Neural cell (in vitro differentiated cells): Measurements from ENCODE around the gene PLEKHM1. TPM values are rescaled to one million over a fixed set of nuclear protein-coding genes. Genes with fewer than 3 reads are reported as not detected.

Experiments used
- H2AFZ ChIP-seq: fragments of 200-600, 300-800 bp; sonication (generic), shearing (Covaris generic); 2 replicates; pipeline ENCODE4 v1.6.0; 2014; ENCODE audit warnings: low read depth, mild to moderate bottlenecking, antibody characterized with exemption, low read length, moderate library complexity
- H3F3A ChIP-seq: fragments of 200-600 bp; shearing (Covaris generic); 2 replicates; pipeline ENCODE4 v1.6.1; 2016; ENCODE audit warnings: mild to moderate bottlenecking, moderate library complexity, mixed read lengths, antibody characterized with exemption, low read length; ENCODE audit not compliant: insufficient read depth, poor library complexity, severe bottlenecking
- H3K27ac ChIP-seq: fragments of 200-600, 300-800 bp; sonication (generic), shearing (Covaris generic); 2 replicates; pipeline ENCODE4 v1.5.1; 2014; ENCODE audit warnings: mild to moderate bottlenecking, low read length, moderate library complexity
- H3K27me3 ChIP-seq: fragments of 300-800, 200-600 bp; sonication (generic), shearing (Covaris generic); 2 replicates; pipeline ENCODE4 v1.6.0; 2014; ENCODE audit warnings: mild to moderate bottlenecking, low read depth, low read length, moderate library complexity; ENCODE audit not compliant: insufficient read depth
- H3K36me3 ChIP-seq: fragments of 300-800, 200-600 bp; sonication (generic), shearing (Covaris generic); 2 replicates; pipeline ENCODE4 v1.5.1; 2014; ENCODE audit warnings: mild to moderate bottlenecking, antibody characterized with exemption, low read length, moderate library complexity; ENCODE audit not compliant: insufficient read depth
- H3K4me2 ChIP-seq: fragments of 300-800, 200-600 bp; sonication (generic), shearing (Covaris generic); 2 replicates; pipeline ENCODE4 v1.6.0; 2014; ENCODE audit warnings: mild to moderate bottlenecking, low read length
- H3K4me3 ChIP-seq: fragments of 300-800, 200-600 bp; sonication (generic), shearing (Covaris generic); 2 replicates; pipeline ENCODE4 v1.5.1; 2014; ENCODE audit warnings: mild to moderate bottlenecking, low read length, moderate library complexity
- H3K79me2 ChIP-seq: fragments of 200-600 bp; shearing (Covaris generic); replicated peaks from 2 replicates; pipeline ENCODE4 v1.6.0; 2014; ENCODE audit warnings: mild to moderate bottlenecking, low read length, moderate library complexity; ENCODE audit not compliant: insufficient read depth
- H3K9ac ChIP-seq: fragments of 300-800, 200-600 bp; sonication (generic), shearing (Covaris generic); 2 replicates; pipeline ENCODE4 v1.6.1; 2016; ENCODE audit warnings: mild to moderate bottlenecking, low read length, mixed read lengths
- H3K9me2 ChIP-seq: fragments of 200-600 bp; shearing (Covaris generic); 2 replicates; pipeline ENCODE4 v1.6.1; 2016; ENCODE audit warnings: mild to moderate bottlenecking, low read length, mixed read lengths; ENCODE audit not compliant: insufficient read depth
- H3K9me3 ChIP-seq: fragments of 200-600, 300-800 bp; sonication (generic), shearing (Covaris generic); 2 replicates; pipeline ENCODE4 v1.6.1; 2016; ENCODE audit warnings: mild to moderate bottlenecking, mixed run types, low read length, moderate library complexity, mixed read lengths
- H4K20me1 ChIP-seq: fragments of 200-600 bp; shearing (Covaris generic); 2 replicates; pipeline ENCODE4 v1.6.1; 2016; ENCODE audit warnings: mild to moderate bottlenecking, mixed run types; ENCODE audit not compliant: insufficient read depth
- CTCF ChIP-seq: fragments of 450-650 bp; IDR thresholded peaks from 2 replicates; pipeline ENCODE4 v1.5.1; 2014; ENCODE audit warnings: antibody characterized with exemption, mild to moderate bottlenecking, moderate library complexity; ENCODE audit not compliant: poor library complexity, severe bottlenecking
- EP300 ChIP-seq: fragments of 450-650 bp; conservative IDR thresholded peaks from 2 replicates; pipeline ENCODE4 v1.6.1; 2014; ENCODE audit warnings: antibody characterized with exemption, mild to moderate bottlenecking, moderate library complexity; ENCODE audit not compliant: poor library complexity, severe bottlenecking
- EZH2 ChIP-seq: fragments of 200-600, 300-800 bp; shearing (Covaris generic), sonication (generic); IDR thresholded peaks from 2 replicates; pipeline ENCODE4 v1.6.1; 2014; ENCODE audit warnings: antibody characterized with exemption, low read length, borderline replicate concordance, mild to moderate bottlenecking; ENCODE audit not compliant: insufficient read depth, poor library complexity, severe bottlenecking
- MXI1 ChIP-seq: fragments of 450-650 bp; conservative IDR thresholded peaks from 2 replicates; pipeline ENCODE4 v1.6.1; 2014; ENCODE audit warnings: antibody characterized with exemption, mild to moderate bottlenecking; ENCODE audit not compliant: poor library complexity, severe bottlenecking
- RAD21 ChIP-seq: fragments of 450-650 bp; conservative IDR thresholded peaks from 2 replicates; pipeline ENCODE4 v1.6.1; 2014; ENCODE audit warnings: antibody characterized with exemption, mild to moderate bottlenecking, moderate library complexity
- SMC3 ChIP-seq: fragments of 450-650 bp; conservative IDR thresholded peaks from 2 replicates; pipeline ENCODE4 v1.6.1; 2014; ENCODE audit warnings: antibody characterized with exemption, mild to moderate bottlenecking, moderate library complexity; ENCODE audit not compliant: poor library complexity
- polyA plus RNA-seq: library from polyadenylated mRNA; depleted of rRNA; stranded (reverse); fragments of >200 nt; gene quantifications from 2 replicates; pipeline ENCODE4 v1.2.3, GENCODE V29; 2014

Gene PLEKHM1
- polyA plus RNA-seq, 1 donor from 2014 or later: 3.1 TPM

- no peak for TF ChIP-seq MXI1
- no peak for TF ChIP-seq RAD21
- no peak for TF ChIP-seq EP300
These were observed 57.9 kb downstream of the PLEKHM1 start, which contains the start of gene ARHGAP27 (continued) for GRCh38 chr17:45432405-45433158.

GRCh38 chr17:45431531-45432404 is 58.8 kb downstream of the PLEKHM1 start:
- peak; percentile 54 for TF ChIP-seq EZH2
- no peak for TF ChIP-seq SMC3
- H3K27me3 ChIP-seq: peaks cover 66% of the 10 kb centered on the region

GRCh38 chr17:45430738-45431530 is 59.6 kb downstream of the PLEKHM1 start:
- Histone ChIP-seq H2AFZ (no peak overlapping the region), H3K9ac (no peak overlapping the region), H4K20me1 (no peaks in the 10 kb centered on the region), H3K27me3 (peaks cover 73% of the 10 kb centered on the region), H3K9me2 (no peaks in the 10 kb centered on the region), H3K9me3 (no peaks in the 10 kb centered on the region), H3K36me3 (no peaks in the 10 kb centered on the region), H3F3A (no peaks in the 10 kb centered on the region), H3K79me2 (no peaks in the 10 kb centered on the region), H3K4me2 (no peak overlapping the region), H3K4me3 (peak overlapping the region; percentile 56), H3K27ac (no peak overlapping the region)
- peak; percentile 24 for TF ChIP-seq EZH2
- no peak for TF ChIP-seq CTCF

More at GRCh38 chr17:45431531-45432404, 58.8 kb downstream of the PLEKHM1 start:
- H3K36me3 ChIP-seq: no peaks in the 10 kb centered on the region
- H3K79me2 ChIP-seq: no peaks in the 10 kb centered on the region
- no peak overlapping the region for H3K27ac ChIP-seq
- no peaks in the 10 kb centered on the region for H3F3A ChIP-seq
- peak overlapping the region; percentile 56 for H3K4me3 ChIP-seq
- no peak overlapping the region for H3K4me2 ChIP-seq
- H2AFZ ChIP-seq: no peak overlapping the region
- no peaks in the 10 kb centered on the region for H3K9me2 ChIP-seq
- H3K9ac ChIP-seq: no peak overlapping the region
- no peaks in the 10 kb centered on the region for H4K20me1 ChIP-seq
- H3K9me3 ChIP-seq: no peaks in the 10 kb centered on the region
